GM12875 (cell line): Measurements from ENCODE around the gene LAD1.

ENCODE experiments used
- H3K4me3 ChIP-seq: one replicate; pipeline ENCODE4 v1.5.1; 2011; ENCODE audit warnings: low read depth, low read length, control low read depth
- TF ChIP-seq, protein P1 (sequence below): IDR thresholded peaks from 2 replicates; pipeline ENCODE4 v1.5.1; 2011; ENCODE audit warnings: low read depth, mild to moderate bottlenecking, control low read depth, inconsistent platforms, low read length, moderate library complexity, borderline replicate concordance; ENCODE audit not compliant: insufficient read depth

LAD1 gene

DNA sequence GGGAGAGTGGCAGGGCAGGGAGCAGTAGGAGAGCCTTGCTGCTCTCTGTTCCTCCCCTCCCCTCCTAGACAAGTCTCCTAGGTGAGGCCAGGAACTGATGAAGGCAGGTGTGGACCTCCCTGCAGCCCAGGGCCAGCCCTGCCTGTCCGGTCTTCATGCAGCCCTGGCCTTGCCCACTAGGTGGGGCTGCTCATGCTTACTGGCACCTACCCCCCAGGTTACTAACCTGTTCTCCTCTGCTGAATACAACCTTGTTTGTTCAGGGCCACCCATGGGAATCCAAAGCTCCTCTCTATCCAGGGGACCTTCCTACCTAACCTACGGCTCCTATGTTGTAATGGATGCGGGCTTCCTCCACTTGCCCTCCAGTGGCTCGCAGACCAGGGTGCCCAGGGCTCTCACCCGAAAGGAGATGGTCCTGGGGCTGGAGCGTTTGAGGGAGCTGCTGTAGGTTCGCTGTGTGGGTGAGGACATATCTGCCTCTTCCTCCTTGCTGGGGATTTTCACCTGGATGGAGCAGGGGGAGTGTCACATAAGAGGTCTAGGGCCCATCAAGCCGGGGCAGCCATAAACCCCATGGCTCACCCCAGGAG, 13.7 kb downstream of the LAD1 start:
- H3K4me3 ChIP-seq = no peak overlapping the region
- TF ChIP-seq, protein P1, sequence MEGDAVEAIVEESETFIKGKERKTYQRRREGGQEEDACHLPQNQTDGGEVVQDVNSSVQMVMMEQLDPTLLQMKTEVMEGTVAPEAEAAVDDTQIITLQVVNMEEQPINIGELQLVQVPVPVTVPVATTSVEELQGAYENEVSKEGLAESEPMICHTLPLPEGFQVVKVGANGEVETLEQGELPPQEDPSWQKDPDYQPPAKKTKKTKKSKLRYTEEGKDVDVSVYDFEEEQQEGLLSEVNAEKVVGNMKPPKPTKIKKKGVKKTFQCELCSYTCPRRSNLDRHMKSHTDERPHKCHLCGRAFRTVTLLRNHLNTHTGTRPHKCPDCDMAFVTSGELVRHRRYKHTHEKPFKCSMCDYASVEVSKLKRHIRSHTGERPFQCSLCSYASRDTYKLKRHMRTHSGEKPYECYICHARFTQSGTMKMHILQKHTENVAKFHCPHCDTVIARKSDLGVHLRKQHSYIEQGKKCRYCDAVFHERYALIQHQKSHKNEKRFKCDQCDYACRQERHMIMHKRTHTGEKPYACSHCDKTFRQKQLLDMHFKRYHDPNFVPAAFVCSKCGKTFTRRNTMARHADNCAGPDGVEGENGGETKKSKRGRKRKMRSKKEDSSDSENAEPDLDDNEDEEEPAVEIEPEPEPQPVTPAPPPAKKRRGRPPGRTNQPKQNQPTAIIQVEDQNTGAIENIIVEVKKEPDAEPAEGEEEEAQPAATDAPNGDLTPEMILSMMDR = peak; percentile 95

DNA sequence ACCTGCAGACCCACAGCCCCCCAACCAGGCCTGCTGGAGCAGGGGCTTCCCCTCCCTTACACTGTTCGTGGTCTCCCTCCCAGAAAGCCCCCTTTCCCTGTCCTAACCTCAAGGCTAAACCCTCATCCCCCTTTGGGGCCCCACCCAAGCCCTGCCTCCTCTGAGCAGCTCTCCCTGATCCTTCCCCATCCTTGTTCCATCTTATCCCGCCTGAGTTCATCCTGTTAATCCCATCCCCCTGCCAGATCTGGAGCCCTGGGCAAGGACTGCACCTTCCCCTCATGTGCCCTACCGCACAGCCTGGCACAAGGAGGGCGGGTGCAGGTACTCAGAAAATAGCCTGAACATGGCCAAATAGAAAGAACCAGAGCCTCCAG, 14.7 kb downstream of the LAD1 start:
- no peak overlapping the region for H3K4me3 ChIP-seq
- TF ChIP-seq, protein P1 = no peak

DNA sequence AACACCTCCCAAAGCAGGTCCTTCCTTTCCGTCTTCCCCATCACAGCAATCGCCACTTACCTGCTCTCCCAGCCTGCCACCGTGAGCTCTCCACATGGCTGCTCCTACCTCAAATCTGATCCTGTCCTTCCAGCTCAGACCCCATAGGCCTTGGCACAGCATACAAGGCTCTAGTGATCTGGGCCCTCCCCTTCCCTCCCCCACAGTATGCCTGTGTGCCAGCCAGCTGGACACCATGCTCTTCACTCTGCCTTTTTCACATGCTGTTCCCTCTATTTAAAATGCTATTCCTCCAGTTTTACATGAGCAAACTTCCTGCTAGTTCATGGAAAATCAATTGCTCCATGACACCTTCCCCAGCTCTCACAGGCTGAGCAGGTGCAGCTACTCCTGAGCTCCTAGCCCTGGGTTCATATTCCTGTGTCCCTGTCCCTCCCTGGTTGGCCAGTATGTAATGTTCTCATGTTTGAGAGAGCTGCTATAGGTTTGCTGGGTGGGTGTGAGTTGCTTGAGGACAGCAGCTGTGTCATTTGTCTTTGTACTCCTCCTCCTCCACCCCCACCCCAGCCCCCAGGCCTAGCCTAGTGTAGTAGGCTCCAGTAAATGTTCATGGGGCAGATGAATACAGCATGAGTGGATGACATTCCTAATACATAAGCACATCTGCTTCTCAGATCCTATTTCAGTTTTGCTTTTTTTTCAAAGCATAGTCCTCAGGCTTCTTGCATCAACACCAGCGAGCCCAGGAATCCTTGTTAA, 15.3 kb downstream of the LAD1 start:
- H3K4me3 ChIP-seq = no peak overlapping the region
- TF ChIP-seq, protein P1 = no peak

DNA sequence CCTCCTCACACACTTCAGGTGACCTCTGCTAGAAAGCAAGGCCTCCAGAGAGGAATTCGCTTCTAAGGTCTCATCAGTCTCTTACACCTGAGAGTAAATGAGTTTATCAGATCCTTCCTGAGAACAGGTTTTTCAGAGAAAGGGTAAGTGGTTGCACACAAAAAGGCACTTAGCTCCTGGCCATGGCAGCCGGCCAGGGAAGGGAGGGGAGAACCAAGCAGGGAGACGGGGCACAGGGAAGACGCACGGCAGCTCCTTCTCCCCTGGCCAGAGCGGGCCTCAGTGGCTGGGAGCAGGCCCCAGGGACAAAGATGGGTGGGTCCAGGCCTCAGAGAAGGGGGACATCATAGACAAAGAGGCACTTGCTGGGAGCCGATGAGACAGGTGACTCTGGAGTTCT, 18.0 kb downstream of the LAD1 start:
- TF ChIP-seq, protein P1 = no peak
- H3K4me3 ChIP-seq = no peak overlapping the region

DNA sequence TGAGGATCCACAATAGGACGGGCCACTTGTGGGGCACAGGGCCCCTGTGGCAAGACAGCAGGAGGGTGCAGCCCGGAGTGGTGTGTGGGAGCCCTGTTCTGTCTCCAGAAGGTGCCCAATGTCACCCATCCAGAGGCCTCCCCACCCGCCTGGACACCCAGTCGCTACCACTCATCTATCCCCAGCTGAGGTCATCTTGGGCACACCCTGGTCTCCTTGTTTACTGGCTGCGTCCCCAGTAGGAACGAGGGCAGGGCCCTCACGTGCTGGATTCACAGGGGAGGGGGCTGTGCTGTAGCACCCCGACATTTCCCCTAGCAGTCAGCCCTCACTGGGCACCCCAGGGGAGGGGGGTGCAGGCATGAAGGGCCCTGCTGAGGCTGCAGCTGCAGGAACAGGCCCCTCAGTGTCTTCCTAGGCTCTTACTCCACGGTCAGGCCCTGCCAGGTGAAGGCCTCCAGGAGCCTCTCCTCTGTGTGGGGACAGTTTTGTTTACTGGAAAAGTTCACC, 19.3 kb downstream of the LAD1 start:
- TF ChIP-seq, protein P1 = no peak
- H3K4me3 ChIP-seq = no peak overlapping the region

DNA sequence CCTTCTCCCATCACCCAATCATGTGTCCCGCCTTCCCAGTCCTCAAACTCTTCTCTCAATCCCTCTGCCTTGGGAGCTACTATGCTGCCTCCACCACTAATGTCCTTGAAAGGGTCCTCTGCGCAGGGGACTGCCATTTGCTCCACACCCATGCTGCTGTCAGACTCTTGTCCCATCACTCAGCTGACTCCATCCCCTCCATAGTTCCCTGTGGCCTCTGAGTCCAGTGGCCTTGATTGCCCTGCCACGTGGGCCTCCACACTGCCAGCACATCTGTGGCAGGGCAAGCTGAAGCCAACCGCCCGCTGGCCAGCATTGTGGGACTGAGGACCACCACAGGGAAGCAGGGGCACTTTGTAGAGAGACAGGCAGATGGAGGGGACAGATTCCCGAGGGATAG, 20.3 kb downstream of the LAD1 start:
- no peak overlapping the region for H3K4me3 ChIP-seq
- TF ChIP-seq, protein P1 = no peak

DNA sequence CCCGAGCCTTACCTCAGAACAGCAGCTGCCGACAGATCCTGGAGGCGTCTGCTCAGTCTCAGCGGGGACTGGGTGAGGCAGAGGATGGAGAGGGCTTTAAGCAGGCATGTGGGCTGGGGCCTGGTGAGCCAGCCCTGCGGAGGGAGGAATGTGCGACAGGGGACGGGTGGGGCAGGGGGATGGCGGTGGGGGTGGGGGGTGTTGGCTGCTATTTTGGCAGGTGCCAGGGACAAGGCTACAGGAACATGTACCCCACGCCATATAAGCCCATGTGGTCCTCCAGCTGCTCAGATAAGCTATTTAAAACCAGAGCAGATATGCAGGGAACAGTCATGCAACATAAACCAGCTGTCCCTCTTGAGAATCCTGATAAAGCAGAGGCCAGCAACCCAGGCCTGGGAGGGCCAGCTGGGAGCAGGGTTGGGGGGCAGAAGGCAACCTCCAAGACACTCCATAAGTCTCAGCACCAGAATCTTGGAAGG, 21.5 kb downstream of the LAD1 start, which contains the start of gene TNNT2:
TNNT2 (minus strand) TSS at position 70 of the 482 bp plus-strand sequence. CDS start 4,426 bp downstream, outside the sequence.
- TF ChIP-seq, protein P1 = no peak
- H3K4me3 ChIP-seq = no peak within 1 kb of the TSS
